Mucosa of rectum (tissue), 2 donors: ENCODE measurements around the gene AKT1S1.

ENCODE experiments used
- H3K27ac ChIP-seq, 2 donors: one replicate each; pipeline ENCODE4 v1.7.0; 2013; ENCODE audit warnings: inconsistent platforms in 2 of 2, low read depth in 2 of 2, low read length in 2 of 2
- H3K27me3 ChIP-seq, 2 donors: one replicate each; pipeline ENCODE4 v1.7.0; 2013; ENCODE audit warnings: low read length in 2 of 2; ENCODE audit not compliant: control insufficient read depth in 2 of 2, insufficient read depth in 2 of 2
- H3K36me3 ChIP-seq, 2 donors: one replicate each; pipeline ENCODE4 v1.7.0; 2013; ENCODE audit warnings: low read length in 2 of 2; ENCODE audit not compliant: control insufficient read depth in 2 of 2, insufficient read depth in 2 of 2
- H3K4me1 ChIP-seq, 2 donors: one replicate each; pipeline ENCODE4 v1.7.0; 2013; ENCODE audit warnings: low read length in 2 of 2, mild to moderate bottlenecking in 1 of 2; ENCODE audit not compliant: control insufficient read depth in 2 of 2, insufficient read depth in 2 of 2
- H3K4me3 ChIP-seq, 2 donors: one replicate each; pipeline ENCODE4 v1.7.0; 2013; ENCODE audit warnings: low read length in 2 of 2
- H3K9ac ChIP-seq, 2 donors: one replicate each; pipeline ENCODE4 v1.7.0; 2013; ENCODE audit warnings: low read length in 2 of 2, low read depth in 1 of 2, mild to moderate bottlenecking in 1 of 2
- H3K9me3 ChIP-seq, 2 donors: one replicate each; pipeline ENCODE4 v1.7.0; 2013; ENCODE audit warnings: low read length in 2 of 2; ENCODE audit not compliant: control insufficient read depth in 2 of 2
- donor health status: healthy.
- donor health status: Normal muscosa, but diverticular disease.

AKT1S1 gene

DNA sequence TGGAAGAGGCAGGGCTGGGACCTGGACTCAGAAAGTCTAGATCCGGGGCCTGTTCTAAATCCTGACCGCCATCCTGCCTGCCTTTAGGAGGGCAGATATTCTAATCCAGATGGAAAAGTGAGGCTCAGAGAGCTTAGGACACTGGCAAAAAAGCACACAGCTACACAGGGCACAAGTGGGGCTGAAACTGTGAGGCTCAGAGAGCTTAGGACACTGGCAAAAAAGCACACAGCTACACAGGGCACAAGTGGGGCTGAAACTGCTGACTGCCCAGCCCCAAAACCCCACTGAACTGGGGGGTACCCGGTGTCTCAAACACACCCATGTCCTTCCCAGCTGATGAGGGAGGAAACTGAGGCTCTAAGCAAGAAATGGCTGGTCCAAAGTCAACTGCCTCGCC is 2.0 kb downstream of the AKT1S1 start:
- H3K36me3 ChIP-seq: peaks cover 12 to 14% of the 10 kb centered on the region in 2 donors
- no peaks in the 10 kb centered on the region for H3K27me3 ChIP-seq
- peak overlapping the region; percentile 99 to 100 for H3K9ac ChIP-seq
- H3K9me3 ChIP-seq: no peaks in the 10 kb centered on the region
- peak overlapping the region; percentile 99 for H3K4me3 ChIP-seq
- H3K27ac ChIP-seq: peak overlapping the region in 1 of 2 donors; percentile 98
- H3K4me1 ChIP-seq: peaks cover 25 to 26% of the 10 kb centered on the region in 2 donors

DNA sequence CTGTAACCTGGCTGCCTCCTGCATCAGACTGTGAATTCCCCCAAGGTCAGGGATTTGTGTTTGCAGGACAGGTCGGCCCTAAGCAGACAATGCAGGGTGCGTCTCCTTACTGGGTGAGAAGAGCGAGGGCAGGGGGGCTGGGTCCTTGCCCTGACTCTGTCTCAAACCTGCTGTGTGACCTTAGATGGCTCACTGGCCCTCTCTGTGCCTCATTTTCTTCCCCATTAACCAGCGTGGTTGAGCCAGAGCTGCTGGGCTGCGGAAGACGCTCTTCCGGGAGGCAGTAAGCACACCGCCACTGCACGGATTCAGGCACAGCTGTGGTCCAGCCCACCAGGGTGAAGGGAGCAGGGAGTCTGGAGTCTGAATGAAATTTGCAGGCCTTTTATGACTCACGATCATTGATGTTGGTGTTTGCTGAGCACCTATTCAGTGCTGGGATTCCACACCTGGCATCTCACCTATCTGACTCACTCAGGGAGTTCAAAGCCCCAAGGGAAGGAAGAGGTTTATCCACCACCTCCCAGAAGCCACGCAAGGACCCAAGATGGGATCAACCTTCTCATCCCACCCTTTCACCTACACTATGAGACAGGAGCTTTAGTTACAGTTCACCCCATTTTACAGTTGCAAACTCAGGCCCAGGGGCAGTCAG is 2.5 kb downstream of the AKT1S1 start:
- peaks cover 28 to 29% of the 10 kb centered on the region in 2 donors for H3K4me1 ChIP-seq
- H3K4me3 ChIP-seq: no peak overlapping the region
- no peak overlapping the region for H3K27ac ChIP-seq
- H3K9ac ChIP-seq: peak overlapping the region in 1 of 2 donors; percentile 14
- H3K36me3 ChIP-seq: peaks cover 10 to 12% of the 10 kb centered on the region in 2 donors
- H3K27me3 ChIP-seq: no peaks in the 10 kb centered on the region
- no peaks in the 10 kb centered on the region for H3K9me3 ChIP-seq

DNA sequence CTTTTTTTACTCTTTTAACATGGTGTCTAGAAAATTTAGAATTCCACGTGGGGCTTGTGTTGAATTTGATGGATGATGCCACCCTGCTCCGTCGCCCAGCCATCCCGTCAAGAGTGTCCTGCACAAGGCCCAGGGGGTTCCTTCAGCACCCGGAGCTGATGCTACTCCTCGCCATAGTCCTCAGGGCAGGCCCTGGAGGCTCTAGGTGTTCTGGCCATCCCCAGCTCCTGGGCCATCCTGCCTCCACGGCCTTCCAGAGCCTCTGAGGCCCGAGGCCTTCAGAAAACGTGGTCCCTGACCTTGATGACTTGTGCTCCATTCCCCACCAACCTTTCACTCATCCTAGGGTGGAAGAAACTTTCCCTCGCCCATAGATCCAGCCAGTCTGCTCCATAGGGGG is 3.3 kb downstream of the AKT1S1 start:
- no peak overlapping the region for H3K27ac ChIP-seq
- no peak overlapping the region for H3K9ac ChIP-seq
- H3K36me3 ChIP-seq: peaks cover 3 to 5% of the 10 kb centered on the region in 2 donors
- peaks cover 26 to 33% of the 10 kb centered on the region in 2 donors for H3K4me1 ChIP-seq
- H3K4me3 ChIP-seq: no peak overlapping the region
- H3K27me3 ChIP-seq: no peaks in the 10 kb centered on the region
- H3K9me3 ChIP-seq: no peaks in the 10 kb centered on the region

DNA sequence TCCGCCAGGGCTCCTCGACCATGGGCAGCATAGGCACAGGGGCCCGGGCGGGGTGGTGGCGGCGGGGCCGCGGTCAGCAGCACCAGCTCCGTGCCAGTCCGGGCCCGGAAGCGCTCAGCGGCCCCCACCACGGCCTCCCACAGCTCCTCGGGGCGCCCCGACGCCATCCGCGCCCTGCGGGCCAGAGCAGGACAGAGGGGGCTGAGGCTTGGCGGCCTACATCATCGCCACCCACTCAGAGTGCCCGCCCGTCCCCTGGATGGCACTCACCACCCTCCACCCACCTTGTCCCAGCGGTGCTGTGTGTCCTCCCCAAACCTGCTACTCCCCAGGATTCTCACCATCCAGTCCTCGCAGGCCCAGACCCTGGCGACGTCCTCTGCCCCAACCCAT is 4.0 kb downstream of the AKT1S1 start:
- H3K27me3 ChIP-seq: no peaks in the 10 kb centered on the region
- no peaks in the 10 kb centered on the region for H3K9me3 ChIP-seq
- peaks cover 19 to 28% of the 10 kb centered on the region in 2 donors for H3K4me1 ChIP-seq
- H3K9ac ChIP-seq: no peak overlapping the region
- peaks cover 2 to 3% of the 10 kb centered on the region in 2 donors for H3K36me3 ChIP-seq
- no peak overlapping the region for H3K27ac ChIP-seq
- H3K4me3 ChIP-seq: no peak overlapping the region

DNA sequence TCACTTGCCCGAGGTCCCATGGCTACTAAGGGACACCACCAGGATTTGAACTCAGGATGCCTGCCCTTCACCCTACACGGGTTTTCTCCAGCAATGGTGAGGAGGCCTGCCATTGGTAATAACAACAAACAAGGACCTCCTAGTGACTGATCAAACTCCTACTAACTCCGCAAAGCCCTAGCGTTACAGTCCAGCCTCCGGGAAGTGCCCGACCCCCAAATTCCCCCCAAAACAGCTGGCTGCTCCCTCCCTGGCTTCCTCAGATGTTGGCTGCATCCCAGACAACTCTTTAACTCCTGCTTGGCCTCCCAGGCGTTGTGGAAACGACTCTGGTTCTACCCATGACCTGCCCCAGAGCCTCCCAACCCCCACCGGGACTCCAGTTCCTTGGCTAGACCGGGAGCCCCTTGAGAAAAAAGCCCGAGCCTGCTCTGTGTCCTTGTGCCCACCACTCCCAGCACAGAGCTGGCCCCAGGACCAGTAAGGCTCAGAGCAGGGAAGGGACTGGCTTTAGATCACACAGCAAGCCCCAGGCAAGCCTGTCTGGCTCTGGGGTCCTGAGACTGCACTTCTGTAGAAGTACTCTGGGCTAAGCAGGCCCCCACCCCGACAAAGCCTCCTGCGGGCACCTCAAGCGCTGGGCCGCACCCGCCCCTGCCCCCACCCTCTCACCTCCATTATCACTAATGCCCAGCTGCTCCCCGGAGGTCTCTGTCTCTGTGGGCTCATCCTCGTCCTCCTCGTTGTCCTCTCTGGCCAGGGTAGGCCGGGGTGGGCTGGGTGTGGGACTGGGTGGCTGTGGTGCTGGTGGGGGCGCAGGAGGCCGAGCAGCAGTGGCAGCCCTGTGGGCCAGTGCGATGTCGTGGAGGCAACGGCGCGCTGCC is 4.7 kb downstream of the AKT1S1 start:
- no peak overlapping the region for H3K27ac ChIP-seq
- H3K27me3 ChIP-seq: no peaks in the 10 kb centered on the region
- H3K9ac ChIP-seq: no peak overlapping the region
- no peaks in the 10 kb centered on the region for H3K9me3 ChIP-seq
- peaks cover 20 to 25% of the 10 kb centered on the region in 2 donors for H3K4me1 ChIP-seq
- H3K36me3 ChIP-seq: peaks cover 2 to 3% of the 10 kb centered on the region in 2 donors
- H3K4me3 ChIP-seq: no peak overlapping the region

DNA sequence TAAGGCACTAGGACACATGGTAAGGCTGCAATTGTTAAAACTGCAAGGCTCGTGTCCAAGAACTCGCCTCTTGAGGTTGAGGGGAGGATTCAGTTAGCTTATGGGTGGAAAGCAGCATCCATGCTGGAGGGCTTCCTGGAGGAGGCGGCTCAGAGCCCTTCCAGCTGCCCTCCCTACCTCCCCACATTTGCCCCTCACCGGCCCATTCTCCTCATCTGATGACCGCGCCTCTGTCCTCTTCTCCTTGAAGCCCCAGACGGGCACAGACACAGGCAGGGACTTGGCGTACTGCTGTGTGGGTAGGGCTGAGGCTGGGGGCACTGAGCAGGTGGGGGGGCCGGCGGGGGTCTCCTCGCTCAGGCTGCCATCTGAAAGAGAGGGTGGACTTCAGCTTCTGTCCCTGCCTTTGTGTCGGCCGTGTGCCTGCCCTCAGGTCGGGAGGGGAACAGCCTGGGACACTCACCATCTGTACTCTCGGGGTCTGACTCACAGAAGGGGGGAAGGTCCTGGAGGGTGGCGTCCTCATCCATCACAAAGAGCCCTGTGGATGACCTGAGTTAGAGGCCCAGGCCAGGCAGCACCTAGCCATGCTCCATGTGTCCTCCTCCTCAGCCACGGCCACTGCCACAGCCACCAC is 5.7 kb downstream of the AKT1S1 start:
- H3K27ac ChIP-seq: no peak overlapping the region
- H3K27me3 ChIP-seq: no peaks in the 10 kb centered on the region
- H3K9ac ChIP-seq: no peak overlapping the region
- H3K36me3 ChIP-seq: peaks cover 2 to 3% of the 10 kb centered on the region in 2 donors
- H3K4me3 ChIP-seq: no peak overlapping the region
- no peaks in the 10 kb centered on the region for H3K9me3 ChIP-seq
- peaks cover 24 to 29% of the 10 kb centered on the region in 2 donors for H3K4me1 ChIP-seq

DNA sequence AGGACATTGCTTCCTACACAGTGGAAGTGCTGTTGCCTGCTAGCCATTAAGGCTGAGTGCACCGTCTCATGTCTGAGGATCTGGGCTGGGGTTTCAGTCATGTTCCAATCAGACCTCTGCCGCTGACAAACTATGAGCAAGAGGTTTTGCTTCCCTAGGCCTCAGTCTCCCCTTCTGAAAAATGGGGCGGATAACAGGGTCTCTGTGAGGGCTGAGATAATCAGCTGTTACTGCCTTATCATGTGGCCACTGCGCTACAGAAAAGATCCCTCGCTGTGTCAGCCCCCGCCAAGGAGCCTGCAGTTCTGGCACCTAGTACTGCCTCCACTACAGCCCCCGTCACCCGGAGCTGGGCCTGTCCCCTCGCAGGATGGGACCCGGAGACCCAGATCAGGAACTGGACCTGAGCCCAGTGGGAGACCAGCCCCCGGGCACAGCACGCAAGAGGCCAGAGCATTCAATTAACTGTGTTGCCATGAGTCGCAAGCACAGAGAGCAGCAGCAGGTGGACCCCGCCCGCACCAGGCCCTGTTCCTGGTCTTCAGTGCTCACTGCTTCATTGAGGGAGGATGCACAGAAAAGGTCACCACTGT is 6.8 kb downstream of the AKT1S1 start:
- H3K27me3 ChIP-seq: no peaks in the 10 kb centered on the region
- H3K9ac ChIP-seq: peak overlapping the region; percentile 62 to 74
- H3K4me3 ChIP-seq: peak overlapping the region; percentile 64 to 80
- peak overlapping the region; percentile 92 to 94 for H3K27ac ChIP-seq
- peaks cover 2 to 3% of the 10 kb centered on the region in 2 donors for H3K36me3 ChIP-seq
- H3K9me3 ChIP-seq: no peaks in the 10 kb centered on the region
- H3K4me1 ChIP-seq: peaks cover 23 to 31% of the 10 kb centered on the region in 2 donors

DNA sequence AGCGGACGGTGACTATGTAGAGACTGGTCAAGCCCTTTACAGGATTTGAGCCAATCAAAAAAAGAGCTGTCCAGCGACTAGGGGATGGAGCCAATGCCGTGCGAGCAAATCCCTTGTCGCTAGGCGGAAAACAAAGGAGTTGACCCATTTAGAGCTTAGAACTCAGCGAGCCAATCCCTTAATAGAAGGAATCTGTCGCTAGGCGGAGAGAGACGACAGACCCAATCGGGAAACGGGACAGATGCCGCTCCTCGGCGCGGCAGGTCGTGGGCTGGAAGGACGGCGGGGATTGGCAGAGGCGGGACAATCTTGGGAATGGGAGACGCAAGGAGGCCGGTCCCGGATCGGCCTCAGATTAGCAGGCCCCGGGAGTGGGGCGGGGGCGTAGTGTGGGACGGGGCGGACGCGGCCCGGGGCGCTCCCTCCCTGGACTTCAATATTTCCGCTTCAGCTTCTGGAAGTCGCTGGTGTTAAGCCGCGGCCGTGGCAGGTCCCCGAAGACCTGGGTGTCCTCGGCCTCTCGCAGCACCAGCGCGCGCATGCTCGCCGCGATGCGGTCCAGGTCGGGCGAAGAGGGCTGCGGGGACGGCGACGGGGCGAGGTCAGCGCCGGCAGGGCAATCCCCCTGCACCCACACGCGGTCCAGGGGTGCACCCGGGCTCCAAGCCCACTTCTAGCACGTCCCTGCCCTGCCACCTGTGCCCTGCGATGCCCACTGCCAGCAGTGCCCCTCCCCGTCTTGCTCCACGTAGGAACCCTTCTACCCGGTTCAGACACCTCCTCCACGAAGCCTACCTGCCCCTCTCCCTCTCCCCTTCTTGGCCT is 7.5 kb downstream of the AKT1S1 start:
- peak overlapping the region; percentile 69 to 80 for H3K4me3 ChIP-seq
- no peaks in the 10 kb centered on the region for H3K9me3 ChIP-seq
- H3K27ac ChIP-seq: peak overlapping the region; percentile 92 to 97
- H3K4me1 ChIP-seq: peaks cover 21 to 28% of the 10 kb centered on the region in 2 donors
- H3K27me3 ChIP-seq: no peaks in the 10 kb centered on the region
- H3K9ac ChIP-seq: peak overlapping the region; percentile 62 to 74
- peaks cover 3 to 5% of the 10 kb centered on the region in 2 donors for H3K36me3 ChIP-seq

DNA sequence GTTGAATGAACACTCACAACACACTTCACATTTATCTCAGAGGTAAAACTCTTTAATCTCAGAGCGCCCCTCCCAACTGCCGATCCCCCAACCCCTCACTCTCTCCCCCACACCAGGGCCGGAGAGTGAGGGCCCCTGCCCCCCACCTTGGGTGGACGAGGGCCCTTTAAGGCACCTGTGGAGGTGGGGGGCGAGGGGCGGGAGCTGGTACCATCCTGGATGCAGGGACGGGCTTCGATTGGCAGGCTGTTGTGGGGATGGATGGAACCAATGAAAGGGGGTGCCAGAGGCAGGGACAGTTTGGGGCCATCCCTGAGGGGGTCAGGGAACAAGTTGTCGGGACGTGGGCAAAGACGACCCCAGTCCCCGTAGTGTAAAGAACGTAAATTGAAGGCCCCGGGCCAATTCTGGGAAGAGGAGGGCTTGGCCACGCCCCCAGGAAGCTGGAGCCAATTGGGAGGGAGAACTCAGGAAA is 8.1 kb downstream of the AKT1S1 start:
- peaks cover 21 to 28% of the 10 kb centered on the region in 2 donors for H3K4me1 ChIP-seq
- peak overlapping the region; percentile 52 to 68 for H3K9ac ChIP-seq
- H3K27ac ChIP-seq: peak overlapping the region; percentile 79 to 97

More for the DNA sequence above, 8.1 kb downstream of the AKT1S1 start:
- Histone ChIP-seq H3K36me3 (peaks cover 8 to 12% of the 10 kb centered on the region in 2 donors), H3K4me3 (peak overlapping the region; percentile 67 to 69), H3K27me3 (no peaks in the 10 kb centered on the region), H3K9me3 (no peaks in the 10 kb centered on the region)
